ENCODE measurements around the gene CNTN5. TPM values are rescaled to one million over a fixed set of nuclear protein-coding genes. Genes with fewer than 3 reads are reported as not detected.

CNTN5 gene
- total and polyA plus RNA-seq, 10 of the 15 experiments (the other 5 are each of a cell fraction or from before 2014, with no cell fraction given) = 0.01 TPM; not detected in 9

- RAD21 ChIA-PET (ENCODE audit: unreplicated experiment) = no interaction called here
- FAIRE-seq (no peak), DNase-seq (ENCODE audit: low read depth, low spot score) (no peak), ATAC-seq (no peak)
- no peaks in the 10 kb centered on the region for H3K9me3 ChIP-seq (replicated peaks; ENCODE audit: control insufficient read depth, insufficient read depth, low read length)
- no peak overlapping the region for H3K4me3 ChIP-seq
- BruUV-seq (replicated peaks) = no TSS peak
- H2AFZ ChIP-seq (ENCODE audit: control insufficient read depth, low read depth, low read length) = no peak overlapping the region
- no peaks in the 10 kb centered on the region for H3K36me3 ChIP-seq (ENCODE audit: control insufficient read depth in 2 of 2, insufficient read depth in 2 of 2, low read length in 1 of 2)
- no peak overlapping the region for H3K9ac ChIP-seq (ENCODE audit: control insufficient read depth, insufficient read depth, low read length)
- TF ChIP-seq ZSCAN29 (IDR thresholded peaks at IDR 0.05) (no peak), BRCA1 (IDR thresholded peaks at IDR 0.05; ENCODE audit: low read depth, low read length) (no peak), MTA3 (IDR thresholded peaks at IDR 0.05; ENCODE audit: borderline replicate concordance, low read length) (no peak), BCL11A (IDR thresholded peaks at IDR 0.05; ENCODE audit: low read depth, low read length) (no peak)
- SMC1A ChIA-PET (ENCODE audit: uncharacterized antibody, unreplicated experiment) = no interaction called here
- no peaks in the 10 kb centered on the region for H3K79me2 ChIP-seq (ENCODE audit: control insufficient read depth, insufficient read depth, low read length)
- H3K27me3 ChIP-seq (replicated peaks in 1 of 2; ENCODE audit: control insufficient read depth in 2 of 2, insufficient read depth in 2 of 2, low read length in 1 of 2) = no peaks in the 10 kb centered on the region
- in situ Hi-C loops (cut with MboI) (no loop called here), intact Hi-C loops (cut with micrococcal nuclease; ENCODE audit: unreplicated experiment) (no loop called here)
- CTCF ChIA-PET = no interaction called here
- H3K4me2 ChIP-seq (ENCODE audit: control insufficient read depth, insufficient read depth) = no peak overlapping the region
- H3K4me1 ChIP-seq (ENCODE audit: control insufficient read depth, insufficient read depth, low read length) = no peaks in the 10 kb centered on the region
- H4K20me1 ChIP-seq (ENCODE audit: control insufficient read depth, insufficient read depth) = no peaks in the 10 kb centered on the region
- POLR2A ChIA-PET = no interaction called here
- H3K27ac ChIP-seq (ENCODE audit: control insufficient read depth, insufficient read depth) = no peak overlapping the region
- WGBS (ENCODE audit: insufficient coverage, insufficient replicate concordance, low lambda C conversion rate, missing lambda C conversion rate) = 16% methylated on average over 2 of the region's 2 CpGs
These were observed 139.7 kb downstream of the CNTN5 start for GRCh38 chr11:99160447-99160846.

DNA sequence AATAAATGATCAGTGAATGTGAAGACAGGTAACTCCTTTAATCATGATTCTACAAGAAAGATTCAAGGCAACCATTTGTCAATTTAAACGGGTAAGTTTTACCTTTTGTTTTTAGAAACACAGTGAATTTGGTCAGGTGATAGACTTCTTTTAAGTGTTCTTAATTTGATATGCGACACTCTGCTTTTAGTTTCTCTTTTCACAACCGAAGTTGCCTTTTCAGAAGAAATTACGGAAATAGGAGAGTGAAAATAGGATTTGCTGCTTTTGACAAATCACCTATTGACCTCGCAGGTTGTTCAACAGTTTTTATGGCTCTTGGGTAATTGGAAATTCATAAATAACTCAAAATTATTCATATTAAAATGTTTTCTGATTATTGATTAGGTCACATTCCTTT lies 142.1 kb downstream of the CNTN5 start:
- Histone ChIP-seq H3K27ac (ENCODE audit: control insufficient read depth, insufficient read depth) (no peak overlapping the region), H4K20me1 (ENCODE audit: control insufficient read depth, insufficient read depth) (no peaks in the 10 kb centered on the region), H3K4me1 (ENCODE audit: control insufficient read depth, insufficient read depth, low read length) (no peaks in the 10 kb centered on the region), H3K79me2 (ENCODE audit: control insufficient read depth, insufficient read depth, low read length) (no peaks in the 10 kb centered on the region), H3K9me3 (replicated peaks; ENCODE audit: control insufficient read depth, insufficient read depth, low read length) (no peaks in the 10 kb centered on the region), H3K4me3 (no peak overlapping the region), H3K36me3 (ENCODE audit: control insufficient read depth in 2 of 2, insufficient read depth in 2 of 2, low read length in 1 of 2) (no peaks in the 10 kb centered on the region), H3K4me2 (ENCODE audit: control insufficient read depth, insufficient read depth) (no peak overlapping the region), H2AFZ (ENCODE audit: control insufficient read depth, low read depth, low read length) (no peak overlapping the region), H3K9ac (ENCODE audit: control insufficient read depth, insufficient read depth, low read length) (no peak overlapping the region), H3K27me3 (replicated peaks in 1 of 2; ENCODE audit: control insufficient read depth in 2 of 2, insufficient read depth in 2 of 2, low read length in 1 of 2) (no peaks in the 10 kb centered on the region)
- no TSS peak for BruUV-seq (replicated peaks)
- 16% methylated on average over 5 of the region's 5 CpGs for WGBS (ENCODE audit: insufficient coverage, insufficient replicate concordance, low lambda C conversion rate, missing lambda C conversion rate)
- in situ Hi-C loops (cut with MboI) = no loop called here
- FAIRE-seq = no peak
- intact Hi-C loops (cut with micrococcal nuclease; ENCODE audit: unreplicated experiment) = no loop called here
- SMC1A ChIA-PET (ENCODE audit: uncharacterized antibody, unreplicated experiment) = no interaction called here
- no peak for ATAC-seq
- DNase-seq (ENCODE audit: low read depth, low spot score) = no peak
- POLR2A ChIA-PET = no interaction called here
- RAD21 ChIA-PET (ENCODE audit: unreplicated experiment) = no interaction called here
- CTCF ChIA-PET = no interaction called here
- TF ChIP-seq EGR1 (IDR thresholded peaks at IDR 0.05; ENCODE audit: borderline replicate concordance in 1 of 2, low read depth in 2 of 2, low read length in 2 of 2) (no peak), STAT3 (IDR thresholded peaks at IDR 0.05; ENCODE audit: low read depth, low read length) (no peak), ATF7 (IDR thresholded peaks at IDR 0.05; ENCODE audit: low read depth) (no peak), ZNF274 (IDR thresholded peaks at IDR 0.05; ENCODE audit: insufficient read depth, insufficient read length) (no peak), ZBTB40 (IDR thresholded peaks at IDR 0.05; ENCODE audit: borderline replicate concordance) (no peak), POU2F2 (IDR thresholded peaks at IDR 0.05; ENCODE audit: borderline replicate concordance, low read depth, low read length) (no peak), BACH1 (IDR thresholded peaks at IDR 0.05; ENCODE audit: borderline replicate concordance) (no peak), SUPT20H (IDR thresholded peaks at IDR 0.05; ENCODE audit: borderline replicate concordance, control insufficient read depth, low read depth, low read length) (no peak), NFXL1 (IDR thresholded peaks at IDR 0.05; ENCODE audit: borderline replicate concordance) (no peak), SP1 (IDR thresholded peaks at IDR 0.05; ENCODE audit: low read depth, low read length) (no peak), PML (IDR thresholded peaks at IDR 0.05; ENCODE audit: low read length) (no peak), CHD2 (IDR thresholded peaks at IDR 0.05; ENCODE audit: borderline replicate concordance, low read depth, low read length) (no peak), HCFC1 (IDR thresholded peaks at IDR 0.05; ENCODE audit: low read length) (no peak), CBFB (IDR thresholded peaks at IDR 0.05; ENCODE audit: low read depth) (no peak)
